Ectodermal cell (in vitro differentiated cells): ENCODE data around the gene PTPN22.

ENCODE experiments used
- H3K27ac ChIP-seq: 2 replicates; pipeline ENCODE4 v1.7.0; 2013; ENCODE audit warnings: mild to moderate bottlenecking, low read depth, low read length; ENCODE audit not compliant: insufficient read depth, poor library complexity, severe bottlenecking
- H3K27me3 ChIP-seq: 2 replicates; pipeline ENCODE4 v1.7.0; 2013; ENCODE audit warnings: mild to moderate bottlenecking, low read length; ENCODE audit not compliant: insufficient read depth, control insufficient read depth, poor library complexity, severe bottlenecking
- H3K36me3 ChIP-seq: one replicate; pipeline ENCODE4 v1.7.0; 2013; ENCODE audit warnings: low read length; ENCODE audit not compliant: control insufficient read depth, insufficient read depth
- H3K4me1 ChIP-seq: one replicate; pipeline ENCODE4 v1.7.0; 2013; ENCODE audit warnings: low read length; ENCODE audit not compliant: control insufficient read depth, insufficient read depth
- H3K4me3 ChIP-seq: 2 replicates; pipeline ENCODE4 v1.7.0; 2013; ENCODE audit warnings: low read depth, low read length, control low read depth; ENCODE audit not compliant: insufficient read depth
- H3K9me3 ChIP-seq: 2 replicates; pipeline ENCODE4 v1.7.0; 2013; ENCODE audit warnings: mild to moderate bottlenecking, low read length, moderate library complexity; ENCODE audit not compliant: control insufficient read depth
- WGBS, 2 experiments: methylation state at CpG; one replicate each; pipeline ENCODE4 v1.1.7; 2013; ENCODE audit warnings: missing lambda C conversion rate in 2 of 2; 5-methylcytosine and 5-hydroxymethylcytosine counted together

PTPN22 gene

DNA sequence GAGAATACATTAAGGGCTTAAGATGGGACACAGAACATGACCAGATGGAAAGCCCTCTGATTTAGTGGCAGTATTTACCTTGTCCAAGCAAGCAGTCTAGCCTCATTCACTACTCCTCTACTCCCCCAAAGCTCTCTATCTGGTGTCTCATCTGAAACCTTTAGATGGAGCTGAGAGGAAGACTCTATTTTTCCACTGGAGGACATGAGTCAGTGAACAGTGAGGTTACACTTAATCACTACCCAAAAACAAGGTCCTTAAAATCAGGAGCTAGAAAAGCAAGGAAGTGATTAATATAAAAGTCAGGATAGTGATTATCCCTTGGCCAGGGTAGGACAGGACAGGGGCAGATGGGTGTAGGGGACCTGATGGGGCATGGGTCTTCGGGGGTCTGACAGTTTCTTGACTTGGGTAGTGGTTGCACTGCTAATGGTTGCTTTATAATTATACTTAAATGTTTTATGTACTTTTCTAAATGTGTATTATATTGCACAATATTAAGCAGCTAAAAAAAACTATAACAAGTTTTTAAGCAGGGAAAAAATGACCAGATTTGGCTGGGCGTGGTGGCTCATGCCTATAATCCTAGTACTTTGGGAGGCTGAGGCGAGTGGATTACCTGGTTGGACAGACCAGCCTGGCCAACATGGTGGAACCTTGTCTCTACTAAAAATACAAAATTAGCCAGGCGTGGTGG is 3.0 kb downstream of the PTPN22 start:
- Histone ChIP-seq H3K36me3 (no peaks in the 10 kb centered on the region), H3K4me1 (no peaks in the 10 kb centered on the region), H3K9me3 (no peaks in the 10 kb centered on the region), H3K27ac (no peak overlapping the region), H3K27me3 (no peaks in the 10 kb centered on the region), H3K4me3 (no peak overlapping the region)
- 89 to 97% methylated on average over 4 of the region's 4 CpGs for WGBS, 2 experiments

DNA sequence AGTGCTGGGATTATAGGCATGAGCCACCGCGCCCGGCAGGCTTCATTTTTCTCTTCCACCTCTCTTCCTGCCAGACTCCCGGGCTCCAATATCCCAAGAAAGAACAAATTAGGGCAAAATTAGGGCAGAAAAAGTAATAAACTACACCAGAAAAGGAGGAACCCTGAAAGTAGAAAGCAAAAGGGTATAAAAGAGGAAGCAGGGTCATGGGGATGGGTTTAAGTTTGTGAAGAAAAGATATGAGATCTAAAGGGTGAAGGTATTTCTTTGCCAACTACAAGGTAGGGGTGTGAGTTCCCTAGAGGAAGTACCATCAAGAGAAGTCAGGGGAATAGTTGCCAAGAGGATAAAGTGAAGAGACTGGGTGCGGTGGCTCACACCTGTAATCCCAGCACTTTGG is 9.9 kb downstream of the PTPN22 start:
- H3K36me3 ChIP-seq, result no peaks in the 10 kb centered on the region
- H3K4me3 ChIP-seq, result no peak overlapping the region
- no peaks in the 10 kb centered on the region for H3K9me3 ChIP-seq
- no peaks in the 10 kb centered on the region for H3K27me3 ChIP-seq
- H3K4me1 ChIP-seq, result no peaks in the 10 kb centered on the region
- no peak overlapping the region for H3K27ac ChIP-seq
- WGBS, 2 experiments, result 84 to 97% methylated on average over 4 to 5 of the region's 5 CpGs

- Histone ChIP-seq H3K4me1 (no peaks in the 10 kb centered on the region), H3K27me3 (no peaks in the 10 kb centered on the region), H3K9me3 (no peaks in the 10 kb centered on the region), H3K4me3 (no peak overlapping the region), H3K36me3 (no peaks in the 10 kb centered on the region), H3K27ac (no peak overlapping the region)
- WGBS, 2 experiments, result 92 to 95% methylated on average over 3 of the region's 3 CpGs
Measured at GRCh38 chr1:113860891-113861290, 10.6 kb downstream of the PTPN22 start.

- no peaks in the 10 kb centered on the region for H3K4me1 ChIP-seq
- H3K9me3 ChIP-seq, result no peaks in the 10 kb centered on the region
- no peaks in the 10 kb centered on the region for H3K36me3 ChIP-seq
- no peak overlapping the region for H3K4me3 ChIP-seq
- H3K27ac ChIP-seq, result no peak overlapping the region
- 92 to 93% methylated on average over 2 to 3 of the region's 3 CpGs for WGBS, 2 experiments
- H3K27me3 ChIP-seq, result no peaks in the 10 kb centered on the region
Measured at GRCh38 chr1:113859478-113860175, 11.9 kb downstream of the PTPN22 start.

DNA sequence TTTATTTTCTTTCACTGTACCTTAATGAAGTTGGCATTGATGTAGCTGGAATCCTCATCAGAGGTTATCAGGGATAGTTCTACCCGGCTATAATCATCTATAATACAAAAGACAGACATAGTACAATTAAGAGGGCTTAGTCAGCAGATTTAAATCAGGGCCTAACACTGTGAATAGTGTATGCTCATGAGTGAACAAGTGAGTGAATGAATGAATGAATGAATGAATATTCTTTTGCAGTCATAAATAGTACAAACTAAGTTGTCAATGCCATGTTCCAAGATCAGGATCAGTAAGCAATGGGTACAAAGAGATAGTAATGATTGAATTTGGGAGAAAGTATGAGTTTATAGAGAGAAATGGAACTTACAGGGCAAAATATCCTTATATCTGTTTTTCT is 12.5 kb downstream of the PTPN22 start:
- Histone ChIP-seq H3K4me3 (no peak overlapping the region), H3K27ac (no peak overlapping the region), H3K4me1 (no peaks in the 10 kb centered on the region), H3K9me3 (no peaks in the 10 kb centered on the region), H3K27me3 (no peaks in the 10 kb centered on the region), H3K36me3 (no peaks in the 10 kb centered on the region)
- 100% methylated on average over 1 of the region's 1 CpG for WGBS, 2 experiments

GRCh38 chr1:113858418-113858817 is 13.1 kb downstream of the PTPN22 start:
- no peaks in the 10 kb centered on the region for H3K27me3 ChIP-seq
- WGBS, 2 experiments, result 85 to 94% methylated on average over 3 of the region's 3 CpGs
- no peaks in the 10 kb centered on the region for H3K9me3 ChIP-seq
- H3K27ac ChIP-seq, result no peak overlapping the region
- H3K36me3 ChIP-seq, result no peaks in the 10 kb centered on the region
- no peaks in the 10 kb centered on the region for H3K4me1 ChIP-seq
- H3K4me3 ChIP-seq, result no peak overlapping the region

DNA sequence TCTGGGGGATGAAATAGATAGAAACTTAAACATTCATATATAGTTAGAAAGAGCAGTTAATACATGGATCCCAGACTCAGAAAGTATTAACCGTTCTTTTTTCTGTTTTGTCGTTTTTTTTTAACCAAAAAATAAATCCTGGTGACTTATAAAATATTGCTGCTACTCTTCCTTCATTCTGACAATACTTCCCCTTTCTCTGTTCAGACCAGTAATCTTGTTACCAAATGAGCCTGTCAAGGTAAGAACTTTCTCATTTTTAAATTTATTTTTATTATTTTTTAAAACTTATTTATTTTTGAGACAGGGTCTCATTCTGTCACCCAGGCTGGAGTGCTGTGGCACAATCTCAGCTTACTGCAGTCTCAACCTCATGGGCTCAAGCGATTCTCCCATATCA is 13.7 kb downstream of the PTPN22 start:
- no peak overlapping the region for H3K4me3 ChIP-seq
- H3K4me1 ChIP-seq, result no peaks in the 10 kb centered on the region
- H3K9me3 ChIP-seq, result no peaks in the 10 kb centered on the region
- no peak overlapping the region for H3K27ac ChIP-seq
- no peaks in the 10 kb centered on the region for H3K27me3 ChIP-seq
- WGBS, 2 experiments, result 81 to 93% methylated on average over 3 of the region's 3 CpGs
- no peaks in the 10 kb centered on the region for H3K36me3 ChIP-seq

DNA sequence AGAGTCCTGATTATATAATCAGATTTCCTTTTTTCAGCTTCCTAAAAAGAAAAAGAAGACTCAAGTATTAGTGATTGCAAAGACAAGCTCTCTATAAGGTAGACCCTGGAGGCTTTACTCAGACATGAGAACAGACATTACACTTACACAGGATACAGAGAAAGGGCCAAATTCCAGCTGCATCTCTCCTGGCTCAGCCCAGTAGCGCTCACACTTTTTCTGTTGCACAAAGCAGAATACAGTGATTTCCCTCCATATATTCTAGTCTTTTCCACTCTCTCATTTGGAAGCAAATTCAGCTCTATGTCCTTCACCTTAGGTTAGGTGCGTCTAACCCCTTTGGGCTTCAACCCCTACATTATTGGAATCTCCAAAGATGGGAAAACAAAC is 15.1 kb downstream of the PTPN22 start:
- WGBS, 2 experiments, result 98 to 100% methylated on average over 2 of the region's 2 CpGs
- H3K4me1 ChIP-seq, result no peaks in the 10 kb centered on the region
- no peaks in the 10 kb centered on the region for H3K9me3 ChIP-seq

DNA sequence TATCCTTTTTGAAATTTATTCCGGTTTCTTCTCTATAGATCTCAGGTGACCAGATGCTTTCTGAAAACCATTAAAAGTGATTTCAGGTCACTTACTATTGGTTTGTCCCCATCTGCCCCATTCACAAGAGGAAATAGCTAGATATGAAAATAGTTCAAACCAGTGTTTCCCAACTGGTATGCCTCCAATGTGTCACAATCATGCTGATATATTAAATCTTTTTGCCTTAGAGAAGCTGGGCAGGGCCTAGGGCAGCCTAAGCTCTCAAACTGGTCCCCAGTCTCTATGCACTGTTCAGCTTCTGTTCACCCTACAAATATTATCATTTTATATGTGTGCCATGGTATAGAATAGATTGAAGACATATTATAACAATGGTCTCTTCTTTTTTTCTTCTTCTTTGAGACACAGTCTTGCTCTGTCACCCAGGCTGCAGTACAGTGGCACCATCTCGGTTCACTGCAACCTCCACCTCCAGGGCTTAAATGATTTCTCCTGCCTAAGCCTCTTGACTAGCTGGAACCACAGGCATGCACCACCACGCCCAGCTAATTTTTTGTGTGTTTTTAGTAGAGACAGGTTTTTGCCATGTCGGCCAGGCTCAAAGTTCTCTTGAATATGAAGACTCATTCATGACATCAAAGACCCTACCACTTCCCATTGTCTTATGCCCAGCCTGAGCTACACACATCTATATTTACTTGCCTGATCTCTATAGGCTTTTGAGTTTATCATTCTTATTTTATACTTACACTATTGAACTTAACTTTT is 15.7 kb downstream of the PTPN22 start:
- 91 to 95% methylated on average over 4 of the region's 4 CpGs for WGBS, 2 experiments
- H3K4me1 ChIP-seq, result no peaks in the 10 kb centered on the region
- H3K27ac ChIP-seq, result no peak overlapping the region
- H3K4me3 ChIP-seq, result no peak overlapping the region
- H3K9me3 ChIP-seq, result no peaks in the 10 kb centered on the region
- no peaks in the 10 kb centered on the region for H3K36me3 ChIP-seq
- H3K27me3 ChIP-seq, result no peaks in the 10 kb centered on the region

More for the DNA sequence above, 15.1 kb downstream of the PTPN22 start:
- no peaks in the 10 kb centered on the region for H3K36me3 ChIP-seq
- H3K27ac ChIP-seq, result no peak overlapping the region
- H3K4me3 ChIP-seq, result no peak overlapping the region
- no peaks in the 10 kb centered on the region for H3K27me3 ChIP-seq

- Histone ChIP-seq H3K9me3 (no peaks in the 10 kb centered on the region), H3K4me1 (no peaks in the 10 kb centered on the region), H3K27me3 (no peaks in the 10 kb centered on the region), H3K27ac (no peak overlapping the region), H3K4me3 (no peak overlapping the region), H3K36me3 (no peaks in the 10 kb centered on the region)
- 56% methylated on average over 1 of the region's 1 CpG; no CpG with 5 or more reads in 1 of the 2 experiments for WGBS, 2 experiments
Measured at GRCh38 chr1:113854234-113854633, 17.3 kb downstream of the PTPN22 start.
